ENCODE measurements around the gene HPN.
"Not testable (repeated sequence)": the region's sequence is repeated elsewhere in the genome, so short reads cannot be mapped to it uniquely, and the experiment has no call there.

The HPN gene

GRCh38 chr19:35042954-35043604 is 1.6 kb downstream of the HPN start:
- DNase-seq (ENCODE audit: low read depth in 2 of 2): no peak

GRCh38 chr19:35043906-35044305 is 2.4 kb downstream of the HPN start:
- DNase-seq (ENCODE audit: low read depth in 2 of 2): no peak

- peak; percentile 18 to 43 for DNase-seq (ENCODE audit: low read depth in 2 of 2)
Observed at GRCh38 chr19:35044317-35045117, 3.0 kb downstream of the HPN start.

- no peak for DNase-seq (ENCODE audit: low read depth in 2 of 2)
Observed at GRCh38 chr19:35045667-35046300, 4.3 kb downstream of the HPN start.

- DNase-seq (ENCODE audit: low read depth in 2 of 2): no peak
Observed at GRCh38 chr19:35046461-35046860, 4.9 kb downstream of the HPN start.

GRCh38 chr19:35048911-35049411 is 7.4 kb downstream of the HPN start:
- DNase-seq (ENCODE audit: low read depth in 2 of 2): no peak

- DNase-seq (ENCODE audit: low read depth in 2 of 2): no peak
Observed at GRCh38 chr19:35049456-35049855, 7.9 kb downstream of the HPN start.

- DNase-seq (ENCODE audit: low read depth in 2 of 2): not testable (repeated sequence)
Observed at GRCh38 chr19:35050662-35051061, 9.1 kb downstream of the HPN start.

- DNase-seq (ENCODE audit: low read depth in 2 of 2): not testable (repeated sequence)
Observed at GRCh38 chr19:35051268-35051667, 9.7 kb downstream of the HPN start.

- no peak for DNase-seq (ENCODE audit: low read depth in 2 of 2)
Observed at GRCh38 chr19:35051796-35052195, 10.3 kb downstream of the HPN start.

GRCh38 chr19:35052599-35053190 is 11.2 kb downstream of the HPN start:
- DNase-seq (ENCODE audit: low read depth in 2 of 2): no peak

- DNase-seq (ENCODE audit: low read depth in 2 of 2): no peak
Observed at GRCh38 chr19:35053667-35054293, 12.3 kb downstream of the HPN start.

- no peak for DNase-seq (ENCODE audit: low read depth in 2 of 2)
Observed at GRCh38 chr19:35054626-35055025, 13.1 kb downstream of the HPN start.

GRCh38 chr19:35055715-35056179 is 14.2 kb downstream of the HPN start:
- DNase-seq (ENCODE audit: low read depth in 2 of 2): no peak

- no peak for DNase-seq (ENCODE audit: low read depth in 2 of 2)
Observed at GRCh38 chr19:35056513-35057063, 15.1 kb downstream of the HPN start.

- DNase-seq (ENCODE audit: low read depth in 2 of 2): no peak
Observed at GRCh38 chr19:35058370-35058769, 16.8 kb downstream of the HPN start.

- DNase-seq (ENCODE audit: low read depth in 2 of 2): no peak
Observed at GRCh38 chr19:35059006-35059798, 17.7 kb downstream of the HPN start.

GRCh38 chr19:35059799-35060091 is 18.2 kb downstream of the HPN start:
- no peak for DNase-seq (ENCODE audit: low read depth in 2 of 2)

GRCh38 chr19:35060160-35060855 is 18.8 kb downstream of the HPN start:
- DNase-seq (ENCODE audit: low read depth in 2 of 2): no peak
